SK-N-SH treated with all-trans-retinoic acid at 6 μM for 48 hours (cell line): ENCODE data around the gene SARS1.

Experiments used
- ARNTL ChIP-seq: fragments of 450-650 bp; formaldehyde crosslinking; IDR thresholded peaks from 2 replicates; pipeline ENCODE4 v1.5.0; 2020; ENCODE audit warnings: low read depth, mild to moderate bottlenecking, moderate library complexity, borderline replicate concordance
- ISL1 ChIP-seq: fragments of 250-450 bp; sonication (Bioruptor Pico); IDR thresholded peaks from 2 replicates; pipeline ENCODE4 v2.1.2; 2022; ENCODE audit warnings: mild to moderate bottlenecking, moderate library complexity
- PATZ1 ChIP-seq: fragments of 250-450 bp; sonication (Bioruptor Pico); IDR thresholded peaks from 2 replicates; pipeline ENCODE4 v1.8.0; 2020; ENCODE audit warnings: mild to moderate bottlenecking, moderate library complexity, borderline replicate concordance
- POU6F1 ChIP-seq: fragments of 250-450 bp; sonication (Bioruptor Pico); IDR thresholded peaks from 2 replicates; pipeline ENCODE4 v1.8.0; 2021; ENCODE audit warnings: low read depth, mild to moderate bottlenecking, moderate library complexity, borderline replicate concordance
- TOX ChIP-seq: fragments of 250-450 bp; sonication (Bioruptor Pico); IDR thresholded peaks from 2 replicates; pipeline ENCODE4 v1.8.0; 2021; ENCODE audit warnings: mild to moderate bottlenecking, moderate library complexity, borderline replicate concordance
- ZFP3 ChIP-seq: fragments of 250-450 bp; sonication (Bioruptor Pico); IDR thresholded peaks from 2 replicates; pipeline ENCODE4 v1.5.0; 2020; ENCODE audit warnings: mild to moderate bottlenecking, moderate library complexity
- ZFP30 ChIP-seq: fragments of 450-650 bp; formaldehyde crosslinking; IDR thresholded peaks from 2 replicates; pipeline ENCODE4 v1.5.0; 2022; ENCODE audit warnings: mild to moderate bottlenecking, moderate library complexity
- TF ChIP-seq, protein P1 (sequence below): fragments of 250-450 bp; sonication (Bioruptor Pico); IDR thresholded peaks from 2 replicates; pipeline ENCODE4 v1.5.1; 2020; ENCODE audit warnings: low read depth, mild to moderate bottlenecking, moderate library complexity
- TF ChIP-seq, protein P2 (sequence below): fragments of 250-450 bp; sonication (Bioruptor Pico); IDR thresholded peaks from 2 replicates; pipeline ENCODE4 v1.5.0; 2020; ENCODE audit warnings: mild to moderate bottlenecking, moderate library complexity

DNA sequence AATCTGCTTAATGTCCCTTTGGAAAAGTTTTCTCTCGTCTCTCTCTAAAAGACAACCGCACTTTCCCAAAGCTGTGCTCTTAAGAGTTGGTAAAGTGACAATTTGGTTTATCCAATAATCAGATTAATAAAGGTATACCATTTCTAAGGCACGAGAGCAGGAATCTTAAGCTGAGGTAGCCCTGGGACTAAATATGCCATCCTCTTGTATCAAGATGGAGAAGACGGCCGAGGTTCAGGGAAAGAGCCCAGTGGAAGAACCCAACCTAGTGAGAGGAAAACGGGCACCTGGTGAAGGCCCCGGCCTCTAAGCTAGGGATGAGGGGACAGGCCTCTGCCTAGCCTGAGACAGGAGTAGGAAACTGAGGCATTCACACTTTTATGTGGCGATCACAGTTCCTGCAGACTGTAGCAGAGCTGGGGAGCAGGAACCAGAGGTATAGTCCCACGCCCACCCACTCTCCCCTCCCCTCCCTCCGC, 334 bp upstream of the SARS1 start:
- TF ChIP-seq ZFP3 (CRISPR knock-in tag) (no peak), ISL1 (CRISPR knock-in tag) (no peak), ZFP30 (CRISPR knock-in tag) (no peak), ARNTL (CRISPR knock-in tag) (no peak), PATZ1 (CRISPR knock-in tag) (no peak), POU6F1 (CRISPR knock-in tag) (no peak), TOX (CRISPR knock-in tag) (no peak)
- TF ChIP-seq, protein P1, sequence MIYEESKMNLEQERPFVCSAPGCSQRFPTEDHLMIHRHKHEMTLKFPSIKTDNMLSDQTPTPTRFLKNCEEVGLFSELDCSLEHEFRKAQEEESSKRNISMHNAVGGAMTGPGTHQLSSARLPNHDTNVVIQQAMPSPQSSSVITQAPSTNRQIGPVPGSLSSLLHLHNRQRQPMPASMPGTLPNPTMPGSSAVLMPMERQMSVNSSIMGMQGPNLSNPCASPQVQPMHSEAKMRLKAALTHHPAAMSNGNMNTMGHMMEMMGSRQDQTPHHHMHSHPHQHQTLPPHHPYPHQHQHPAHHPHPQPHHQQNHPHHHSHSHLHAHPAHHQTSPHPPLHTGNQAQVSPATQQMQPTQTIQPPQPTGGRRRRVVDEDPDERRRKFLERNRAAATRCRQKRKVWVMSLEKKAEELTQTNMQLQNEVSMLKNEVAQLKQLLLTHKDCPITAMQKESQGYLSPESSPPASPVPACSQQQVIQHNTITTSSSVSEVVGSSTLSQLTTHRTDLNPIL (CRISPR knock-in tag): no peak
- TF ChIP-seq, protein P2, sequence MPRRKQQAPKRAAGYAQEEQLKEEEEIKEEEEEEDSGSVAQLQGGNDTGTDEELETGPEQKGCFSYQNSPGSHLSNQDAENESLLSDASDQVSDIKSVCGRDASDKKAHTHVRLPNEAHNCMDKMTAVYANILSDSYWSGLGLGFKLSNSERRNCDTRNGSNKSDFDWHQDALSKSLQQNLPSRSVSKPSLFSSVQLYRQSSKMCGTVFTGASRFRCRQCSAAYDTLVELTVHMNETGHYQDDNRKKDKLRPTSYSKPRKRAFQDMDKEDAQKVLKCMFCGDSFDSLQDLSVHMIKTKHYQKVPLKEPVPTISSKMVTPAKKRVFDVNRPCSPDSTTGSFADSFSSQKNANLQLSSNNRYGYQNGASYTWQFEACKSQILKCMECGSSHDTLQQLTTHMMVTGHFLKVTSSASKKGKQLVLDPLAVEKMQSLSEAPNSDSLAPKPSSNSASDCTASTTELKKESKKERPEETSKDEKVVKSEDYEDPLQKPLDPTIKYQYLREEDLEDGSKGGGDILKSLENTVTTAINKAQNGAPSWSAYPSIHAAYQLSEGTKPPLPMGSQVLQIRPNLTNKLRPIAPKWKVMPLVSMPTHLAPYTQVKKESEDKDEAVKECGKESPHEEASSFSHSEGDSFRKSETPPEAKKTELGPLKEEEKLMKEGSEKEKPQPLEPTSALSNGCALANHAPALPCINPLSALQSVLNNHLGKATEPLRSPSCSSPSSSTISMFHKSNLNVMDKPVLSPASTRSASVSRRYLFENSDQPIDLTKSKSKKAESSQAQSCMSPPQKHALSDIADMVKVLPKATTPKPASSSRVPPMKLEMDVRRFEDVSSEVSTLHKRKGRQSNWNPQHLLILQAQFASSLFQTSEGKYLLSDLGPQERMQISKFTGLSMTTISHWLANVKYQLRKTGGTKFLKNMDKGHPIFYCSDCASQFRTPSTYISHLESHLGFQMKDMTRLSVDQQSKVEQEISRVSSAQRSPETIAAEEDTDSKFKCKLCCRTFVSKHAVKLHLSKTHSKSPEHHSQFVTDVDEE (CRISPR knock-in tag): no peak
